CD4-positive, CD25-positive, alpha-beta regulatory T cell (primary cell): ENCODE results near the gene CCDC38. TPM values are rescaled to one million over a fixed set of nuclear protein-coding genes. Genes with fewer than 3 reads are reported as not detected.

Experiments
- ATAC-seq, 2 donors: fragments of 150-1000 bp; cut with Tn5 transposase; one replicate each; pipeline ENCODE4 v1.10.0; 2021; ENCODE audit warnings: low read depth in 2 of 2, moderate number of reproducible peaks in 2 of 2, moderate library complexity in 1 of 2
- DNase-seq, 3 donors: peaks; one replicate each; pipeline versions ENCODE4 v3.0.0 to v3.0.0-alpha.2; 2012 to 2022; ENCODE audit warnings: mixed read lengths in 1 of 3
- H3K27ac ChIP-seq: one replicate; pipeline ENCODE4 v1.7.0; 2013; ENCODE audit warnings: mild to moderate bottlenecking, low read length; ENCODE audit not compliant: insufficient read depth, poor library complexity, severe bottlenecking
- H3K27me3 ChIP-seq: one replicate; pipeline ENCODE4 v1.7.0; 2013; ENCODE audit warnings: low read length; ENCODE audit not compliant: control insufficient read depth, insufficient read depth
- H3K36me3 ChIP-seq: one replicate; pipeline ENCODE4 v1.7.0; 2013; ENCODE audit warnings: mild to moderate bottlenecking, low read length, moderate library complexity; ENCODE audit not compliant: control insufficient read depth, insufficient read depth
- H3K4me1 ChIP-seq: 2 replicates; pipeline ENCODE4 v1.7.0; 2013; ENCODE audit warnings: mild to moderate bottlenecking, low read length; ENCODE audit not compliant: insufficient read depth, control insufficient read depth, poor library complexity, severe bottlenecking
- H3K4me3 ChIP-seq: one replicate; pipeline ENCODE4 v1.7.0; 2013; ENCODE audit warnings: low read depth, mild to moderate bottlenecking, low read length, moderate library complexity
- H3K9me3 ChIP-seq, 2 experiments: 1 replicate in 1 of 2; 2 replicates in 1 of 2; pipeline ENCODE4 v1.7.0; 2013; ENCODE audit warnings: low read length in 2 of 2, mild to moderate bottlenecking in 1 of 2, moderate library complexity in 1 of 2; ENCODE audit not compliant: control insufficient read depth in 2 of 2
- H3K27ac Mint-ChIP-seq, 3 donors: one replicate each; pipeline ENCODE4 v1.8.0; 2020 to 2022; ENCODE audit warnings: mild to moderate bottlenecking in 3 of 3, mixed read lengths in 3 of 3, moderate library complexity in 2 of 3
- H3K27me3 Mint-ChIP-seq: one replicate; pipeline ENCODE4 v1.8.0; 2022; ENCODE audit warnings: mild to moderate bottlenecking, mixed read lengths
- H3K36me3 Mint-ChIP-seq: one replicate; pipeline ENCODE4 v1.8.0; 2020; ENCODE audit warnings: mixed read lengths
- H3K4me1 Mint-ChIP-seq, 4 donors: one replicate each; pipeline ENCODE4 v1.8.0; 2020 to 2022; ENCODE audit warnings: mixed read lengths in 4 of 4, mild to moderate bottlenecking in 1 of 4
- H3K4me3 Mint-ChIP-seq, 4 donors: one replicate each; pipeline ENCODE4 v1.8.0; 2020 to 2022; ENCODE audit warnings: mild to moderate bottlenecking in 4 of 4, mixed read lengths in 4 of 4, moderate library complexity in 3 of 4
- H3K9me3 Mint-ChIP-seq, 7 donors: one replicate each; pipeline ENCODE4 v1.8.0; 2020 to 2022; ENCODE audit warnings: mixed read lengths in 7 of 7, mild to moderate bottlenecking in 3 of 7, moderate library complexity in 2 of 7
- polyA plus RNA-seq, 4 donors: library from polyadenylated mRNA; unstranded; fragments of 300-500 nt; fragmentation: Illumina TruSeq; gene quantifications; one replicate each; pipeline ENCODE4 v1.2.3, GENCODE V29; 2021
- total RNA-seq: library from RNA; stranded (reverse); gene quantifications from one replicate; pipeline ENCODE4 v1.2.3, GENCODE V29; 2022

Gene CCDC38
- total and polyA plus RNA-seq, 5 donors from 2014 or later: not detected

GRCh38 chr12:95896846-95897245 is 45.6 kb downstream of the CCDC38 start:
- H3K4me1 Mint-ChIP-seq: no peaks in the 10 kb centered on the region

GRCh38 chr12:95890958-95891357 is 51.5 kb downstream of the CCDC38 start:
- Mint-ChIP-seq H3K9me3 (peaks cover 0 to 4% (median 0%) of the 10 kb centered on the region in 7 donors), H3K36me3 (no peaks in the 10 kb centered on the region), H3K27me3 (peaks cover 21% of the 10 kb centered on the region), H3K4me1 (no peaks in the 10 kb centered on the region), H3K4me3 (no peak overlapping the region), H3K27ac (no peak overlapping the region)
- no peaks in the 10 kb centered on the region for H3K36me3 ChIP-seq
- no peak overlapping the region for H3K4me3 ChIP-seq
- H3K9me3 ChIP-seq: no peaks in the 10 kb centered on the region
- no peaks in the 10 kb centered on the region for H3K4me1 ChIP-seq
- ATAC-seq (no peak), DNase-seq (no peak)
- H3K27me3 ChIP-seq: peaks cover 2% of the 10 kb centered on the region
- H3K27ac ChIP-seq: no peak overlapping the region

More at GRCh38 chr12:95896846-95897245, 45.6 kb downstream of the CCDC38 start:
- no peak overlapping the region for H3K27ac ChIP-seq
- no peaks in the 10 kb centered on the region for H3K9me3 ChIP-seq
- H3K4me3 ChIP-seq: no peak overlapping the region
- Mint-ChIP-seq H3K36me3 (no peaks in the 10 kb centered on the region), H3K9me3 (peaks cover 0 to 2% (median 0%) of the 10 kb centered on the region in 7 donors), H3K27ac (no peak overlapping the region), H3K27me3 (peaks cover 20% of the 10 kb centered on the region), H3K4me3 (no peak overlapping the region)
- no peak for DNase-seq
- no peak for ATAC-seq
- peaks cover 15% of the 10 kb centered on the region for H3K27me3 ChIP-seq
- H3K36me3 ChIP-seq: no peaks in the 10 kb centered on the region
- H3K4me1 ChIP-seq: no peaks in the 10 kb centered on the region

- H3K27me3 ChIP-seq: peaks cover 6% of the 10 kb centered on the region
- Mint-ChIP-seq H3K4me1 (no peaks in the 10 kb centered on the region), H3K4me3 (no peak overlapping the region), H3K27ac (no peak overlapping the region), H3K27me3 (peaks cover 8% of the 10 kb centered on the region), H3K9me3 (peaks cover 0 to 5% (median 0%) of the 10 kb centered on the region in 7 donors), H3K36me3 (no peaks in the 10 kb centered on the region)
- H3K36me3 ChIP-seq: no peaks in the 10 kb centered on the region
- H3K4me3 ChIP-seq: no peak overlapping the region
- H3K4me1 ChIP-seq: no peaks in the 10 kb centered on the region
- H3K9me3 ChIP-seq: peaks cover 0 to 4% of the 10 kb centered on the region in 2 experiments
- DNase-seq: no peak
- H3K27ac ChIP-seq: no peak overlapping the region
- ATAC-seq: no peak
These were observed 55.1 kb downstream of the CCDC38 start for GRCh38 chr12:95887311-95887710.

GRCh38 chr12:95884998-95885397 is 57.4 kb downstream of the CCDC38 start:
- no peak overlapping the region for H3K4me3 Mint-ChIP-seq
- H3K36me3 ChIP-seq: no peaks in the 10 kb centered on the region
- peaks cover 0 to 4% of the 10 kb centered on the region in 2 experiments for H3K9me3 ChIP-seq
- H3K4me1 Mint-ChIP-seq: no peaks in the 10 kb centered on the region
- ATAC-seq: no peak
- DNase-seq: no peak
- peaks cover 0 to 5% (median 0%) of the 10 kb centered on the region in 7 donors for H3K9me3 Mint-ChIP-seq
- H3K4me1 ChIP-seq: no peaks in the 10 kb centered on the region
- H3K36me3 Mint-ChIP-seq: no peaks in the 10 kb centered on the region
- H3K27ac ChIP-seq: no peak overlapping the region
- H3K27ac Mint-ChIP-seq: no peak overlapping the region
- peaks cover 6% of the 10 kb centered on the region for H3K27me3 ChIP-seq
- H3K27me3 Mint-ChIP-seq: peaks cover 8% of the 10 kb centered on the region
- no peak overlapping the region for H3K4me3 ChIP-seq

GRCh38 chr12:95882873-95883272 is 59.5 kb downstream of the CCDC38 start:
- ATAC-seq: no peak
- peaks cover 3% of the 10 kb centered on the region for H3K36me3 Mint-ChIP-seq
- H3K27ac Mint-ChIP-seq: no peak overlapping the region

GRCh38 chr12:95882080-95882479 is 60.3 kb downstream of the CCDC38 start:
- DNase-seq (no peak), ATAC-seq (no peak)
- Histone ChIP-seq H3K36me3 (no peaks in the 10 kb centered on the region), H3K4me1 (no peaks in the 10 kb centered on the region), H3K4me3 (no peak overlapping the region), H3K9me3 (peaks cover 0 to 4% of the 10 kb centered on the region in 2 experiments), H3K27me3 (peaks cover 6% of the 10 kb centered on the region), H3K27ac (no peak overlapping the region)
- Mint-ChIP-seq H3K9me3 (peaks cover 0 to 4% (median 0%) of the 10 kb centered on the region in 7 donors), H3K4me1 (no peaks in the 10 kb centered on the region), H3K36me3 (peaks cover 3% of the 10 kb centered on the region), H3K27me3 (no peaks in the 10 kb centered on the region), H3K27ac (no peak overlapping the region), H3K4me3 (no peak overlapping the region)

More at GRCh38 chr12:95882873-95883272, 59.5 kb downstream of the CCDC38 start:
- Histone ChIP-seq H3K27ac (no peak overlapping the region), H3K36me3 (no peaks in the 10 kb centered on the region), H3K27me3 (peaks cover 6% of the 10 kb centered on the region), H3K4me1 (no peaks in the 10 kb centered on the region), H3K4me3 (no peak overlapping the region), H3K9me3 (peaks cover 0 to 4% of the 10 kb centered on the region in 2 experiments)
- Mint-ChIP-seq H3K4me1 (no peaks in the 10 kb centered on the region), H3K27me3 (peaks cover 4% of the 10 kb centered on the region), H3K4me3 (no peak overlapping the region), H3K9me3 (peaks cover 0 to 5% (median 0%) of the 10 kb centered on the region in 7 donors)
- DNase-seq: no peak

GRCh38 chr12:95881331-95881955 is 61.0 kb downstream of the CCDC38 start:
- Histone ChIP-seq H3K27ac (no peak overlapping the region), H3K4me1 (no peaks in the 10 kb centered on the region), H3K27me3 (peaks cover 6% of the 10 kb centered on the region), H3K4me3 (no peak overlapping the region), H3K36me3 (no peaks in the 10 kb centered on the region), H3K9me3 (peaks cover 0 to 4% of the 10 kb centered on the region in 2 experiments)
- DNase-seq (no peak), ATAC-seq (no peak)
- peaks cover 0 to 4% (median 0%) of the 10 kb centered on the region in 7 donors for H3K9me3 Mint-ChIP-seq
- no peak overlapping the region for H3K27ac Mint-ChIP-seq
- no peaks in the 10 kb centered on the region for H3K27me3 Mint-ChIP-seq
- peaks cover 3% of the 10 kb centered on the region for H3K36me3 Mint-ChIP-seq
- H3K4me1 Mint-ChIP-seq: no peaks in the 10 kb centered on the region
- no peak overlapping the region for H3K4me3 Mint-ChIP-seq

- H3K27me3 Mint-ChIP-seq: no peaks in the 10 kb centered on the region
- H3K4me3 ChIP-seq: no peak overlapping the region
- H3K36me3 Mint-ChIP-seq: peaks cover 3% of the 10 kb centered on the region
- H3K4me1 ChIP-seq: no peaks in the 10 kb centered on the region
- H3K9me3 Mint-ChIP-seq: peaks cover 0 to 4% (median 0%) of the 10 kb centered on the region in 7 donors
- H3K27me3 ChIP-seq: peaks cover 4% of the 10 kb centered on the region
- ATAC-seq: no peak
- H3K27ac ChIP-seq: no peak overlapping the region
- H3K27ac Mint-ChIP-seq: no peak overlapping the region
- peak overlapping the region in 1 of 4 donors; percentile 27 for H3K4me3 Mint-ChIP-seq
- DNase-seq: no peak
- H3K36me3 ChIP-seq: no peaks in the 10 kb centered on the region
- H3K9me3 ChIP-seq: peaks cover 0 to 4% of the 10 kb centered on the region in 2 experiments
- no peaks in the 10 kb centered on the region for H3K4me1 Mint-ChIP-seq
These were observed 61.5 kb downstream of the CCDC38 start for GRCh38 chr12:95880895-95881294.
